HS-5 (cell line): ENCODE measurements around the gene PTPN3.

Source experiments
- DNase-seq: peaks from one replicate; pipeline ENCODE4 v3.0.0-alpha.2; 2012; ENCODE audit warnings: low read depth

The PTPN3 gene

GRCh38 chr9:109506097-109506712 is 8.1 kb upstream of the PTPN3 start:
- DNase-seq: no peak

DNA sequence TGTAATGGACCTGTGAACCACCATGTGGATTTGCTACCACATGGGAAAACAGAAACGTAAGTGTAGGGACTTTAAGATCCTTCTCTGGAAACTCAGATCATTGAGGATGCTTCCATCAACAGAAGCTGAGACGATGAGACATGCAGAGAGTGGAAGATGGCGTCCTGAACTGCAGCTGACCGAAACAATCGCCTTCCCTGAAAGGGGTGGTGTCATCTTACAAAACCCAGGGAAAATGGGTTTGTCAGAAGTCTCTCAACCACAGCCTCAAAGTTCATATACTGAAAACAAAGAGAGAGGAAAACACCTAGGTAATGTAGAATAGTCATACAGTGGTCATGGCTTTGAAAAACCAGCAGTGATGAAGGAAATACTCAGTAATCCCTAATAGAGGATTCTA is 6.6 kb upstream of the PTPN3 start:
- no peak for DNase-seq

- DNase-seq: no peak
These were observed 2.4 kb upstream of the PTPN3 start for GRCh38 chr9:109500421-109500974.

DNA sequence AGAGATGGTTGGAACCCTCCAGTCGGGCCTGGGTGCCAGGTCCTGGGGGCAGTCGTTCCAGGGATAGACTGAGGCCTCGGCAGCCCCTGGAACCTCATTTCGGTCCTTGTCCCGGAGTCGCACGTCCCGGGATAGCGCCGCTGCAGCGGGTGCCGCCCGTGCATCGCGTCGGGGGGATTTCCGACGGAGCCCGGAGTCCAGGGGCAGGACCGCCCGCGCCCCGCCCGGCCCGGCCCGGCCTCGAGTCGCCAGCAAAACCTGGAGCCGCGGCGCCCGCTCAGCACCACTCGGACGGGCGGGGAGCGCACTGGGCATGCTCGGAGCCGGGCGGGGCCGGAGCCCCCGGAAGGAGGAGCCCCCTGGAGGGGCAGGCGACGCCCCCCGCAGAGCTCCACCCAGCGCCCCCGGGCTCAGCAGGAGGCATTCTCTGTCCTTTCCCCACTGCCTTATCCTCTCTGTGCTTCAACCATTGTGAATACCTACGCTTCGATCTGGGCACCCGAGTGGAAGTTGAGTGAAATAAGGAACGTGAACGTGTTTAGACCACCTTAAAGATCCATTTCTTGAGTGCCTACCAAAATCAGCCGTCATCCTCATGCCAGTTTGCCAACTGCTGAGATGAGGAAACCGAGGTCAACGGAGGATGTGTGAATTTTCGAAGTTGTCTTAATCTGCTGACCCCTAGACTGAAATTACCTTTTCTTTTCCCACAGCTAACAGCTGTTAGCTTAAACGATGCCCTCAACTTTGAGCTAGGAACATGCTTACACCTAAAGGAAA is 1.7 kb upstream of the PTPN3 start:
- no peak for DNase-seq

GRCh38 chr9:109499093-109499630 is 1.1 kb upstream of the PTPN3 start:
- no peak for DNase-seq

- no peak for DNase-seq
These were observed 617 bp downstream of the PTPN3 start for GRCh38 chr9:109497226-109498153.

GRCh38 chr9:109496841-109497225 is 1.3 kb downstream of the PTPN3 start:
- DNase-seq: no peak

GRCh38 chr9:109496218-109496617 is 1.9 kb downstream of the PTPN3 start:
- no peak for DNase-seq

GRCh38 chr9:109493648-109494047 is 4.5 kb downstream of the PTPN3 start:
- DNase-seq: no peak

DNA sequence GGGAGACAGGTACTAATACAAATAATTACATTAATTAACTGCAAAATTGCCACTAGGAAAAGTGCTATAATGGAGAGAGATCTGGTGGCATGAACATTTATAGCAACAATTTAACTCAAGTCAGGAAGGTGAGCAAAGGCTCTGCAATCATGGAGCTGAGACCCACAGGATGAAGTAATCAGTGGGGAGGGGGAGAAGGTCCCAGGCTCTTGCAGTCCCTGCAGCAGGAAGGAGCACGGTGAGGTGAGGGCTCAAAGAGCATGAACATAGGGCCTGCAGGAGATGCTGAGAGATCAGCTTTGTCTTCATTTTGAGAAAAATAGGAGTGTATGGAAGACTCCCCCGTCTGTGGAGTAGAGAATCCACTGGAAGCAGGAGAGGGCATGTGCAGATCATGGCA is 6.5 kb downstream of the PTPN3 start:
- no peak for DNase-seq

DNA sequence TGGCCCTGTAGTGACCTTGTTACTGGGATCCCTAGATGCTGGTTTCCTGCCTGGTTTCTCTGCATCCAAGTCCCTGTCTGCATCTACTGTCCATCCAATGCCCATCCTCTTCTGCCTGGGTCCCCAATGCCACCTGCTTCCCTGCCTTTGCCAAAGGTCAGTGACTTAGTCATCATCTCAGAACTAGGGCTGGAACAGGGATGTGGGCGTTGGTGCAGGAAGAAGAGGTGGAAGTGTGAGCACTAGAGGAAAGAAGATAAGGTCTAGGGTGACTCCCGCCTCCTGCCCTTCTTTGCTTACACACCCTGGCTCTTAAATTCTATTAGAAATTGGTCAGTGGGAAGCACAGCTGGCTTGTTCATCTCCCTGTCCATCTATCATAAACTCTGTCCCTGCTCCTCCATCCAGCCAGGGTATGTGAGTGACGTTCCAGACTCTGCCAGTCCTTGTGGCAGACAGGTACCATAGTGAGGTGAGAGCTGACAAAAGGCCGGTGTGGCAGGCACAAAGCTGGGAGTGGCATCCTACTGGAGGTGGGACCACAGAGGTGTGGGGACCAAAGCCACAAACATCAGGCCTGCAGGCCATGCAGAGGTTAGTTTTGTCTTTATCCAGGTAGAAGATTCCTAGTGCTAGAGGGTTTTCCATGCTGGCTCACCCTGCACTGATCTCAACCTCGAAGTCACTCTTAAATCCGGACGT is 9.2 kb downstream of the PTPN3 start:
- DNase-seq: no peak

DNA sequence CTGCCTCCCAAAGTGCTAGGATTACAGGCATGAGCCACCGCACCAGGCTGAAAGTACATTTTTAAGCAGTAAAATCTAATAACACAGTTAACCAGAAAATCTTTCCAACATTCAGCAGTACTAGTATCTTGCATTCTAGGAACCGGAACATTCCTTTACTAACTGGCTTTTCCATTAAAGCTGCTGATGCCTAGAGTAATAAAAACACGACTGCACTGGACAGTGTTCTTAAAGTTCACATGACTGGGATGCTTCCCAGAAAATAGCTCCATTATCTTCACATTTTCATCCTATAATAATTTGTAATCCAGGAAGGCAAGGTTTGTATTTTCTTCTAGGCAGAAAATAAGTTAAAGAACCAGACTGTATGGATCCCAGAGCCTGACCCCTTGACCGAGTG is 9.8 kb downstream of the PTPN3 start:
- DNase-seq: no peak

DNA sequence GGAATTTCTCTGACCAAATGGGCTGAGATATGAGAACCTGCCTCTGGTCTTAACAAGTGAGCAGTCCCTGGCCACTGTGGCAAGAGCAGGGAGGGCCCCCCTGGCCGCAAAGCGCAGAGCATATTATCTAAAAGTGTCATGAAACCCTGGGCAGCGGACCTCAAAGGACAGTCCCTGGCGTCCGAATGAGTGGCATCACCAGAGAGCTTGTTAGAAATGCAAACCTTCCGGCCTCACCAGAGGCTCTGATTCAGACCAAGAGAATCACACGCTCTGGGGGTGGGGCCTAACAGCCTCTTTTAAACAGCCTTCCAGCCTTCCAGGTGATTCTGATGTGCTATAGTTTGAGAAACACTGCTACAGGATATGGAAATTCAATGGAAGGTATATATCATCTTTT is 10.9 kb downstream of the PTPN3 start:
- no peak for DNase-seq

DNA sequence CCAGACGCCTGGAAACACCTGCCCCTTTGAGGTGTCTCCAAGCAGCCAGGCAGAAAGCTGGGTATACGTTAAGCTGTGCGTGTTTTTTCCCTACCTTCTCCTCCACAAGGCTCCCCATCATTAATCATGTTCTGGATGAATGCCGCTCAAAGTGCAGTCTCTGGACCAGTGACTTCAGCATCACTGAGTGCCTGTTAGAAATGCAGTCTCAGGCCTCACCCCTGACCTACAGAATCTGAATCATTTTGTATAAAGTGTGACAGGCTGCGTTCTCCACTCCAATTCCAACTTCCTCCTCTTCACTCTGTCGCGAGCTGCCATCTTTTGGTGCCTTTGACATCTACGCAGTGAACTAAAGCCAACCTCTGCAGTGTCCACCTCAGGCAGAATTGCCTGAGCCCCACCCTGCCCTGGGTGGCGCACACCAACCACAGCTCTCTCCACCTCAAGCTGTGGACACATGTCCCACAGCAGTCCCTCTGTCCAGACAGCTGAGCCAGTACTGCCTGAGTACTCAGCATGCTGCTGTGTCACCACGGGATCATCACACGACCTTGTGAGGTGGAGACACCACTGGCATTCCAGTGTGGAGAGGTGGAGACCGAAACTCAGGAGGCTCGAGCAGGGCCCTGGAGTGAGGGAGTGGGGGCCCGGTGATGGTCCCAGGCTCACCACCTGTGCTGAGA is 14.2 kb downstream of the PTPN3 start:
- no peak for DNase-seq

DNA sequence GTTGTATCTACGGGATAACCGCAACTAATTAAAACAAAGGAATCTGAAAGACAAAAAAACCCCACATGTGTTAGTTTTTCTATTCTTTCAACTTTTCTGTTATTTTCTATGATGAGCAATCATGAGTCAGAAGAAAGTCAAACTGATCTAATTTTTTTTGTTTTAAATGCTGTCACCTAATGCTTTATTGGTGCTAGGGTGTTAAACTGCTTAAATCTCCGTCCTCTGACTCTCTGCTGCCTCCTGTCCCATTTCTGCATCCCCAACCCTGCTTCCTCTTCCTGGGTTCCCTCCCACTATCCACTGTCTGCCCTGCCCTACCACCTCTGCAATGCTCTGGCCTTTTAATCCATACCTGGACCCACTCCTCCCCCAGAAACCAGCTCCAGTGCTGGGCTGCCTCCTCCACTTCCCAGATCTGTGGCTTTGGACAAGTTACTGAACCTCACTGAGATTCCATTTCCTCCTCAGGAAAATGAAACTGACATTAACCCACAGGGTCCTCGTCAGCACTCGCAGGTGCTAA is 15.7 kb downstream of the PTPN3 start:
- no peak for DNase-seq

GRCh38 chr9:109481856-109482255 is 16.3 kb downstream of the PTPN3 start:
- no peak for DNase-seq

- DNase-seq: no peak
These were observed 18.3 kb downstream of the PTPN3 start for GRCh38 chr9:109479822-109480221.

DNA sequence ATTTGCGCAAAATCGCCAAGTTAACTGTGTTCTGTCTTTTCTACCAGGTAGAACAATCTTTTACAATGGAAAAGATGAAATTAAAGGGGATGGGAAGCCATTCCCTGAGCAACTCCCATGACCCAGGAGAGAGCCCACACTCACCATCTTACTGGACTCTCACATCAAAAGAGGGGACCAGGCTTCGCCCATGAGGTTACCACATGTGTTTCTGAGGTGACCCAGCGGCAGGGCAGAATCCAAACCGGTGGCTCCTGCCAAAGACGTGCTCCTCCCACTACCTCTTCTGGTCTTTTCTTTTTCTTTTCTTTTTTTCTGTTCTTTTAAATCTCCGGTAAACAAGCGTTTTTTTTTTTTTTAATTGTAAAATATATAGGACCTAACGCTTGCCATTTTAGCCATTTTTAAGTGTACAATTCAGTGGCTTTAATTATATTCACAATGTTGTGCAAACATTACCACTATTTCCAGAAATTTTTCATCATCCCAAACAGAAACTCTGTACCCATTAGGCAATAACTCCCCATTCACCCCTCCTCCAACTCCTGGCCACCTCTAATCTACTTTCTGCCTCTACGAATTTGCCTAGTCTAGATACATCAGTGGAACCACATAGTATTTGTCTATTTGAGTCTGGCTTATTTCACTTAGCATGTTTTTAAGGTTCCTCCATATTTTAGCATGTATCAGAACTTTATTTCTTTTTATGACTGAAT is 19.3 kb downstream of the PTPN3 start:
- no peak for DNase-seq

- DNase-seq: no peak
These were observed 20.0 kb downstream of the PTPN3 start for GRCh38 chr9:109478051-109478563.
